K562 treated with DMSO at 1 percent for 12 hours (cell line): ENCODE results near the gene OR52M1. TPM values are rescaled to one million over a fixed set of nuclear protein-coding genes. Genes with fewer than 3 reads are reported as not detected.

Experiments used
- total RNA-seq: library from RNA; unstranded; fragments of 300-600 nt; gene quantifications from 2 replicates; pipeline ENCODE4 v1.2.3, GENCODE V29; 2022; ENCODE audit not compliant: insufficient read depth

OR52M1 gene
- not detected in 2 replicates for total RNA-seq

GRCh38 chr11:4544891-4545290 lies at the start of gene OR52M1:
TSS of gene OR52M1 (plus strand) at chr11:4545191. CDS start at chr11:4545191, 0 bp downstream.

GRCh38 chr11:4581443-4581842 lies 36.5 kb downstream of the OR52M1 start, which contains the start of gene OR52I2:
TSS of gene OR52I2 (plus strand) at chr11:4581743.

GRCh38 chr11:4593739-4594138 lies 48.7 kb downstream of the OR52M1 start, which contains the start of gene OR52I1:
TSS of gene OR52I1 (plus strand) at chr11:4594039. CDS start at chr11:4594039, 0 bp downstream.

Other genes starting within 250 kb of the OR52M1 start
- not detected in 2 replicates for gene OR52B4, start 176.8 kb upstream of the OR52M1 start, total RNA-seq
- 17.8 and 22.2 TPM in 2 replicates for gene TRIM21, start 151.5 kb upstream of the OR52M1 start, total RNA-seq
- not detected in 2 replicates for gene OR52K2, start 95.9 kb upstream of the OR52M1 start, total RNA-seq
- gene OR52K1, start 62.5 kb upstream of the OR52M1 start, total RNA-seq = not detected in 2 replicates
- gene OR52I2, start 36.6 kb downstream of the OR52M1 start, total RNA-seq = not detected in 2 replicates
- gene OR52I1, start 48.8 kb downstream of the OR52M1 start, total RNA-seq = not detected in 2 replicates
- 6.3 and 16.5 TPM in 2 replicates for gene TRIM68, start 63.0 kb downstream of the OR52M1 start, total RNA-seq
- gene OR51D1, start 92.3 kb downstream of the OR52M1 start, total RNA-seq = not detected in 2 replicates
- not detected in 2 replicates for gene OR51E1, start 98.8 kb downstream of the OR52M1 start, total RNA-seq
- not detected in 2 replicates for gene OR51E2, start 152.7 kb downstream of the OR52M1 start, total RNA-seq
- not detected in 2 replicates for gene MMP26, start 159.6 kb downstream of the OR52M1 start, total RNA-seq
- not detected in 2 replicates for gene OR51F1, start 224.7 kb downstream of the OR52M1 start, total RNA-seq